ENCODE measurements around the gene SPINT2.

DNA sequence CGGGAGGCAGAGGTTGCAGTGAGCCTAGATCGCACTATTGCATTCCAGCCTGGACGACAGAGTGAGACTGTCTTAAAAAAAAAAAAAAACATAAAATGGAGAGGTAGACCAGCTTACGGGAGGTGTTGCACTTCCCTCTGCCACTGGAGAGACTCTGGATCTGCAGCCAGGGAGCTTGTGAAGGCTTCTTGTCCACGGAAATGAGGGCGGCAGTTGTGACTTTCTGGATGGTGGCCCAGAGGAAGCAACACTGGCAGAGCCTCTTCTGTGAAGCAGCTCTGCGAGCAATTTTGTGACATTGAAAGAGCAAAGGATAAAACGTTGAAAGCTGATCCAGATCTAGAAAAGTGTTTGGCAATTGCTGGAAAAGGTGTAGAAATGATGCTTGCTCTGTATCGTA is 10.4 kb downstream of the SPINT2 start:
- TF ChIP-seq, protein P1, sequence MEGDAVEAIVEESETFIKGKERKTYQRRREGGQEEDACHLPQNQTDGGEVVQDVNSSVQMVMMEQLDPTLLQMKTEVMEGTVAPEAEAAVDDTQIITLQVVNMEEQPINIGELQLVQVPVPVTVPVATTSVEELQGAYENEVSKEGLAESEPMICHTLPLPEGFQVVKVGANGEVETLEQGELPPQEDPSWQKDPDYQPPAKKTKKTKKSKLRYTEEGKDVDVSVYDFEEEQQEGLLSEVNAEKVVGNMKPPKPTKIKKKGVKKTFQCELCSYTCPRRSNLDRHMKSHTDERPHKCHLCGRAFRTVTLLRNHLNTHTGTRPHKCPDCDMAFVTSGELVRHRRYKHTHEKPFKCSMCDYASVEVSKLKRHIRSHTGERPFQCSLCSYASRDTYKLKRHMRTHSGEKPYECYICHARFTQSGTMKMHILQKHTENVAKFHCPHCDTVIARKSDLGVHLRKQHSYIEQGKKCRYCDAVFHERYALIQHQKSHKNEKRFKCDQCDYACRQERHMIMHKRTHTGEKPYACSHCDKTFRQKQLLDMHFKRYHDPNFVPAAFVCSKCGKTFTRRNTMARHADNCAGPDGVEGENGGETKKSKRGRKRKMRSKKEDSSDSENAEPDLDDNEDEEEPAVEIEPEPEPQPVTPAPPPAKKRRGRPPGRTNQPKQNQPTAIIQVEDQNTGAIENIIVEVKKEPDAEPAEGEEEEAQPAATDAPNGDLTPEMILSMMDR (IDR thresholded peaks at IDR 0.05): no peak
- TF ChIP-seq POLR2AphosphoS2 (conservative IDR thresholded peaks at IDR 0.05; ENCODE audit: low read length) (no peak), NFE2L2 (conservative IDR thresholded peaks at IDR 0.05; ENCODE audit: low read length) (no peak)
